ENCODE data around the gene KCNK15. TPM values are rescaled to one million over a fixed set of nuclear protein-coding genes. Genes with fewer than 3 reads are reported as not detected.

KCNK15 gene
- total and polyA plus RNA-seq, 9 donors: 0.93 to 21.6 (median 4.4) TPM

DNA sequence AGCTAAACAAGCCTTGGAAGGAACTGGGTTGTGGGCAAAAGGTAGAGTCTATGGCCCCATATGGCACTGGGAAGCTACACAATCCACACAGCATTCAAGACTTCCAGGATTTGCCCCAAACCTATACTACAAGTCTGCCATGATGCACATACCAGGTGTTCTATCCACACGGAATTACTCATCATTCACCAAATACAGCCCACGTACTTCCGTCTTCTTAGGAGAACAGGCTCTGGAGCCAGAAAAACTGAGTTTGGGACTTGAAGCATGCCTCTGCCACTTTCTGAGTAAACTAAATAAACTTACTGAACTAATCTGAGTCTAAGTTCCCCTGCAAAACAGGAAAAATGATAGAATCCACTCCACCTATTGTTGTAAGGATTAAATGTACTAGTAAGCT is 36.1 kb downstream of the KCNK15 start:
- Histone ChIP-seq H3K36me3 (no peaks in the 10 kb centered on the region), H3K9me3 (no peaks in the 10 kb centered on the region), H3K27me3 (no peaks in the 10 kb centered on the region), H3K27ac (no peak overlapping the region), H3K4me1 (ENCODE audit: insufficient read depth) (no peaks in the 10 kb centered on the region), H3K4me3 (no peak overlapping the region)
- TF ChIP-seq, protein P1, sequence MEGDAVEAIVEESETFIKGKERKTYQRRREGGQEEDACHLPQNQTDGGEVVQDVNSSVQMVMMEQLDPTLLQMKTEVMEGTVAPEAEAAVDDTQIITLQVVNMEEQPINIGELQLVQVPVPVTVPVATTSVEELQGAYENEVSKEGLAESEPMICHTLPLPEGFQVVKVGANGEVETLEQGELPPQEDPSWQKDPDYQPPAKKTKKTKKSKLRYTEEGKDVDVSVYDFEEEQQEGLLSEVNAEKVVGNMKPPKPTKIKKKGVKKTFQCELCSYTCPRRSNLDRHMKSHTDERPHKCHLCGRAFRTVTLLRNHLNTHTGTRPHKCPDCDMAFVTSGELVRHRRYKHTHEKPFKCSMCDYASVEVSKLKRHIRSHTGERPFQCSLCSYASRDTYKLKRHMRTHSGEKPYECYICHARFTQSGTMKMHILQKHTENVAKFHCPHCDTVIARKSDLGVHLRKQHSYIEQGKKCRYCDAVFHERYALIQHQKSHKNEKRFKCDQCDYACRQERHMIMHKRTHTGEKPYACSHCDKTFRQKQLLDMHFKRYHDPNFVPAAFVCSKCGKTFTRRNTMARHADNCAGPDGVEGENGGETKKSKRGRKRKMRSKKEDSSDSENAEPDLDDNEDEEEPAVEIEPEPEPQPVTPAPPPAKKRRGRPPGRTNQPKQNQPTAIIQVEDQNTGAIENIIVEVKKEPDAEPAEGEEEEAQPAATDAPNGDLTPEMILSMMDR (IDR thresholded peaks at IDR 0.05): no peak
- no peak for DNase-seq
- 74 to 85% (median 81%) methylated on average over 3 of the region's 3 CpGs for WGBS, 3 donors
- intact Hi-C loops (cut with DNase I): no loop called here

DNA sequence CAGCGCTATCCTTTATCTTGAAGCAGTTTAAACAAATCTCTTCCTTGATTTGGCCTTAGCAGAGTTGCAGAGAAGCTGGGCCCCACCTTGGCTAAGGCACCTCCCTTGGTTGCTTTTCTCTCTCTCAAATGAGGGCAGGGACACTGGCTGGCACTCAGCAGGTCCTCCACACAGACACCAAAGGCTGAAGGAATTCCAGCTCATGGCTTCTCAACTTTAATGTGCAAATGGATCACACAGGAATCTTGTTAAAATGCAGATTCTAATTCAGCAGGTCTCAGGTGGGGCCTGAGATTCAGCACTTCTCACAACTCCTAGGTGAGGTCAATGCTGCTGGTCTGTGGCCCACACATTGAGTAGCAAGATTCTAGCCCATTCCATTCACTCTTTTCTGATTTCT is 39.0 kb downstream of the KCNK15 start:
- Histone ChIP-seq H3K27ac (no peak overlapping the region), H3K4me1 (ENCODE audit: insufficient read depth) (no peaks in the 10 kb centered on the region), H3K4me3 (no peak overlapping the region), H3K27me3 (no peaks in the 10 kb centered on the region), H3K9me3 (no peaks in the 10 kb centered on the region), H3K36me3 (no peaks in the 10 kb centered on the region)
- TF ChIP-seq POLR2A (IDR thresholded peaks at IDR 0.05) (no peak), EP300 (IDR thresholded peaks at IDR 0.05) (no peak)
- TF ChIP-seq, protein P1 (IDR thresholded peaks at IDR 0.05): no peak
- intact Hi-C loops (cut with DNase I): loop anchor here in 1 of 4 donors (5.0 kb wide), 1 partner anchor 83 kb away; no protein-coding TSS in a partner anchor
- WGBS, 3 donors: 82 to 85% (median 83%) methylated on average over 1 of the region's 1 CpG
- no peak for DNase-seq

DNA sequence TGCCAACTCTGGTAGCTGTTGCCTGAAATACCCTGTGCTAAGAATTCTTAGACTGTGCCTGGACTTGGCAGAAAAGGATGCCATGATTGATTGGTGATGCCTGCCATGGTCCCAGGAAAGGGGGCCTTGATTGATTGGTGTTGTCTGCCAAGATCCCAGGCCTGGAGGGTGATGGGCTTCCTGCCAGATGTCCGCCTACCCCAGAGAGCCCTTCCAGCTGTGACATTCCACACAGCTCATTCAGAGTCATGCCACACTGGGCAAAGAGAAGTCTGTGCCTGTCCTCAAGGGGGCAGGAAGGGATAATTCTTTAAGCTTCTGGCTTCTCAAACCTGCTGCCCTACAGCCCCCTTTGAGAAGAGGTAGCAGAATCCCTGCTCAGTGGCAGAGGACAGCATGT is 40.1 kb downstream of the KCNK15 start:
- no peaks in the 10 kb centered on the region for H3K36me3 ChIP-seq
- no peak overlapping the region for H3K4me3 ChIP-seq
- 9 to 38% (median 24%) methylated on average over 1 of the region's 1 CpG for WGBS, 3 donors
- DNase-seq: no peak
- H3K9me3 ChIP-seq: no peaks in the 10 kb centered on the region
- TF ChIP-seq, protein P1 (IDR thresholded peaks at IDR 0.05): no peak
- TF ChIP-seq EP300 (IDR thresholded peaks at IDR 0.05) (no peak), POLR2A (IDR thresholded peaks at IDR 0.05) (no peak)
- H3K27ac ChIP-seq: no peak overlapping the region
- H3K4me1 ChIP-seq (ENCODE audit: insufficient read depth): no peaks in the 10 kb centered on the region
- intact Hi-C loops (cut with DNase I): loop anchor here in 1 of 4 donors (5.0 kb wide), 1 partner anchor 82 kb away; no protein-coding TSS in a partner anchor
- H3K27me3 ChIP-seq: no peaks in the 10 kb centered on the region

DNA sequence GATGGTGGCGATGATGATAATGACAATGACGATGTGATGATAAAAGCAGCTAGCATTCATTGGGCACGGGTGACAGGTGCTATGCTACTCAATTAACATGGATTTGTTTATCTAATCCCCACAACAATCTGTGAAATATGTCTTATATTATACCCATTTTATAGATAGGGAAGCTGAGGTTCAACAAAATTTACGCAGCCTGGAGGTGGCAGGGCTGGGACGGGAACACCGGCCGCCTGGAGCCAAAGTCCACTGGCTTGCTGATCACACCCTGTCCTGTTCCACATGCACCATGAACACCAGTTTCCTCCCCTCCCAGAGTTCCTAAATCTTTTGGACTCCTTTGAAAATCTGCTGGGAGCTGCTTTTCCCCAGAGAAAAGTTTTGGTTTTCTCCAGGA is 41.6 kb downstream of the KCNK15 start:
- Histone ChIP-seq H3K36me3 (no peaks in the 10 kb centered on the region), H3K9me3 (no peaks in the 10 kb centered on the region), H3K27me3 (no peaks in the 10 kb centered on the region), H3K4me3 (no peak overlapping the region), H3K27ac (no peak overlapping the region), H3K4me1 (ENCODE audit: insufficient read depth) (no peaks in the 10 kb centered on the region)
- intact Hi-C loops (cut with DNase I): loop anchor here in 1 of 4 donors (5.0 kb wide), 1 partner anchor 80 kb away; no protein-coding TSS in a partner anchor
- WGBS, 3 donors: 84 to 94% (median 84%) methylated on average over 7 of the region's 7 CpGs
- no peak for DNase-seq
- TF ChIP-seq POLR2A (IDR thresholded peaks at IDR 0.05): no peak
- TF ChIP-seq EP300 (IDR thresholded peaks at IDR 0.05): no peak
- TF ChIP-seq, protein P1 (IDR thresholded peaks at IDR 0.05): no peak
